Activated CD4-positive, alpha-beta memory T cell treated with anti-CD3 and anti-CD28 coated beads, Interleukin-2, amount 10 ng/mL, durations not matched to agents 7 days and 5 days (primary cell): ENCODE data around the gene PKDCC. TPM values are rescaled to one million over a fixed set of nuclear protein-coding genes. Genes with fewer than 3 reads are reported as not detected.
A peak's percentile ranks its signal among the peaks of the same experiment; 100 is the strongest.
"Not testable (repeated sequence)": the region's sequence is repeated elsewhere in the genome, so short reads cannot be mapped to it uniquely, and the experiment has no call there.

Source experiments
- CTCF ChIA-PET: fragments of 350-600 bp; sonication (Branson Sonifier 250); formaldehyde crosslinking; loops from one replicate; lab custom pipeline; 2021; ENCODE audit warnings: antibody characterized with exemption, inconsistent platforms; lab: Charles Lee
- POLR2A ChIA-PET: fragments of 350-600 bp; sonication (Branson Sonifier 250); formaldehyde crosslinking; loops from one replicate; lab custom pipeline; 2021; ENCODE audit warnings: antibody characterized with exemption; lab: Charles Lee
- DNase-seq: peaks from one replicate; pipeline ENCODE4 v3.0.0-alpha.2; 2020
- H3K27ac Mint-ChIP-seq: one replicate; pipeline ENCODE4 v1.8.0; 2021; ENCODE audit warnings: mild to moderate bottlenecking, mixed read lengths
- H3K27me3 Mint-ChIP-seq: one replicate; pipeline ENCODE4 v1.8.0; 2021; ENCODE audit warnings: mixed read lengths
- H3K36me3 Mint-ChIP-seq: one replicate; pipeline ENCODE4 v1.8.0; 2021; ENCODE audit warnings: low read depth, mixed read lengths
- H3K4me1 Mint-ChIP-seq: one replicate; pipeline ENCODE4 v1.8.0; 2021; ENCODE audit warnings: mixed read lengths
- H3K4me3 Mint-ChIP-seq: one replicate; pipeline ENCODE4 v1.8.0; 2021; ENCODE audit warnings: mild to moderate bottlenecking, mixed read lengths
- H3K9me3 Mint-ChIP-seq: one replicate; pipeline ENCODE4 v1.8.0; 2021; ENCODE audit warnings: mixed read lengths
- total RNA-seq, 2 experiments: library from RNA; stranded (reverse); gene quantifications; one replicate each; pipeline ENCODE4 v1.2.3, GENCODE V29; 2021

PKDCC gene
- total RNA-seq, 2 experiments from 2014 or later: not detected

GRCh38 chr2:42084231-42084671, 36.4 kb downstream of the PKDCC start:
- no peak for DNase-seq

GRCh38 chr2:42085070-42085469, 37.2 kb downstream of the PKDCC start:
- CTCF ChIA-PET: interaction anchor here (0.9 to 18.5 kb wide), 3 partner anchors 10 to 232 kb away, joined by 3 to 278 read pairs (median 49); no protein-coding TSS in a partner anchor
- POLR2A ChIA-PET: interaction anchor here (2.2 kb wide), 1 partner anchor 214 kb away, joined by 7 read pairs; no protein-coding TSS in a partner anchor

More at GRCh38 chr2:42084231-42084671, 36.4 kb downstream of the PKDCC start:
- H3K36me3 Mint-ChIP-seq: no peaks in the 10 kb centered on the region
- H3K4me1 Mint-ChIP-seq: peaks cover 9% of the 10 kb centered on the region
- no peak overlapping the region for H3K27ac Mint-ChIP-seq
- no peak overlapping the region for H3K4me3 Mint-ChIP-seq
- CTCF ChIA-PET: interaction anchor here (1.8 to 18.5 kb wide), 3 partner anchors 10 to 243 kb away, joined by 4 to 278 read pairs (median 5); no protein-coding TSS in a partner anchor
- no peaks in the 10 kb centered on the region for H3K9me3 Mint-ChIP-seq
- POLR2A ChIA-PET: no interaction called here
- H3K27me3 Mint-ChIP-seq: peaks cover 22% of the 10 kb centered on the region

DNA sequence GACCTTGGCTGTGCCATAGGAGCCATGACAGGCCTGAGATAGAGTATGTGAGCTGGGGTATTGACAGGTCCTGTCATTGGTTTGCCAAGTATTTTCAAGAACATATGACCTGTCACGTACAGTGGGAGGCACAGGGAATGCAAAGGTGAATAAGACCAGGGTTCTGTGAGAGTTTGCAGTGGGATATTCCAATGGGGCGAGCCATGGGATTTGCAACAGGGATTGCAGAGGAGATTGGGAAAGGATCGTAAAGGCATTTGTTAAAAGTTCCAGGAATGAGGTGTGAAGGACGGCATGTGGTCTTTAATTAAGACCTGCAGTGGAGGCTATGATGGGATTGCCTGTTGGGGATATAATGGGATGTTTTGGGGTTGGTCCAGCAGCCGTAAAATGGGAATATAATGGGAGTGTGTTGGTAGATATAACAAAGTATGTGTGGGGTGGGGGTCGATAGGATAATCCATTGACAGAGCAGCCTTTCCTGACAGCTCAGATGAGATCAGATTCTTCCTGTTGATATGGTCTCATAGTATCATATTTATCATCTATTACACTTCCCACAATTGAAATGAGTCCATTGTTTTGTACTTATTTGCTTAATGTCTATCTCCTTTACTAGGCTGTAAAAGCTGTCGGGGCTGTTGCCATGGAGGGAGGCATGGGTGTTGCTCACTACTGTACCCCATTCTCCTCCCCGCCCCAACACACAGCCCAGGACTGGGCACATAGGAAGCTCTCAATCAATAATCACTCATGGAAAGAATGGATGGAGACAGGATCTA, 38.1 kb downstream of the PKDCC start:
- DNase-seq: no peak
- H3K9me3 Mint-ChIP-seq: no peaks in the 10 kb centered on the region
- no peak overlapping the region for H3K27ac Mint-ChIP-seq
- CTCF ChIA-PET: interaction anchor here (1.1 to 18.5 kb wide), 19 partner anchors 10 to 245 kb away, joined by 3 to 278 read pairs (median 5); no protein-coding TSS in a partner anchor
- H3K27me3 Mint-ChIP-seq: peaks cover 19% of the 10 kb centered on the region
- no peaks in the 10 kb centered on the region for H3K36me3 Mint-ChIP-seq
- H3K4me3 Mint-ChIP-seq: no peak overlapping the region
- POLR2A ChIA-PET: interaction anchor here (1.5 to 2.2 kb wide), 3 partner anchors 19 to 216 kb away, joined by 3 to 7 read pairs (median 6); no protein-coding TSS in a partner anchor
- H3K4me1 Mint-ChIP-seq: peaks cover 9% of the 10 kb centered on the region

More at GRCh38 chr2:42085070-42085469, 37.2 kb downstream of the PKDCC start:
- not testable (repeated sequence) for H3K4me1 Mint-ChIP-seq, H3K36me3 Mint-ChIP-seq, H3K27ac Mint-ChIP-seq, DNase-seq, H3K9me3 Mint-ChIP-seq, H3K4me3 Mint-ChIP-seq
- H3K27me3 Mint-ChIP-seq: peaks cover 14% of the 10 kb centered on the region

GRCh38 chr2:42086500-42086953, 38.7 kb downstream of the PKDCC start:
- H3K27ac Mint-ChIP-seq: no peak overlapping the region
- H3K4me1 Mint-ChIP-seq: peaks cover 9% of the 10 kb centered on the region
- ChIA-PET CTCF (interaction anchor here (0.8 to 18.5 kb wide), 25 partner anchors 9 to 250 kb away, joined by 3 to 278 read pairs (median 4); no protein-coding TSS in a partner anchor), POLR2A (interaction anchor here (1.0 to 2.2 kb wide), 5 partner anchors 19 to 245 kb away, joined by 3 to 7 read pairs (median 4); no protein-coding TSS in a partner anchor)
- DNase-seq: peak; percentile 44
- H3K36me3 Mint-ChIP-seq: no peaks in the 10 kb centered on the region
- H3K9me3 Mint-ChIP-seq: no peaks in the 10 kb centered on the region
- H3K27me3 Mint-ChIP-seq: peaks cover 23% of the 10 kb centered on the region
- no peak overlapping the region for H3K4me3 Mint-ChIP-seq

DNA sequence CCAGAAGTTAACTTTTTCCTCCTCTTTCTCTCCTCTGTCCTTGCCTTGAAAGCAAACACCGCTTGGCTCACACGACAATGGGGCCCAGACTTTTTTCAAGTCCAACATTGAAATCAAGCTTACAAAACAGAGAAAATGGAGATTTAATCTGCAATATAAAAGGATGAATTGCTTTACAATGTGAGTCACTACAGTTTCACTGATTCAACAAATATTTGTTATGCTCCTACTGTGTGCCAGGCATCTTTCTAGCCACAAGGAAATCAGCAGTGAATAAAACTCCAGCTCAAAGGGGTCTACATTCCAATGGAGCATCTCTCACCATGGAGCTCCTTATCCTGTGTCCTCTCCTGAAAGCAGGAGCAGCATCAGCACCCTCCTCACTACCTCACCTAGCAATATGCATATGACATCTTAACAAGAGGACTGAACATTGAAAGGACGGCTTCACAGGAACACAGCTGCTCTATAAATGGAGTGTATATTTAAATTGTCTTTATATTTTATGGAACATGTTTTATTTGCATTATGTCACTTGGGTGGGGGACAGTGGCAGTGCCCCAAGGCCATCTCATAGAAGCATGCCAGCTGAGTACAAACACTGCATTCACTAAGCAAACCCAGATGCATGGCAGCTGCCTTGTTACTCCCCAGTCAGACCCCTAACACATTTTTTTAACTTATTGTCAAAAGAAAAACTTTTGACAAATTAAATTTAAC, 39.5 kb downstream of the PKDCC start:
- ChIA-PET CTCF (interaction anchor here (0.8 to 18.5 kb wide), 31 partner anchors 8 to 251 kb away, joined by 3 to 278 read pairs (median 4); no protein-coding TSS in a partner anchor), POLR2A (interaction anchor here (1.0 to 2.2 kb wide), 6 partner anchors 18 to 246 kb away, joined by 3 to 7 read pairs (median 4); no protein-coding TSS in a partner anchor)
- H3K27me3 Mint-ChIP-seq: peaks cover 28% of the 10 kb centered on the region
- H3K9me3 Mint-ChIP-seq: no peaks in the 10 kb centered on the region
- no peak overlapping the region for H3K4me3 Mint-ChIP-seq
- DNase-seq: no peak
- H3K27ac Mint-ChIP-seq: no peak overlapping the region
- peaks cover 9% of the 10 kb centered on the region for H3K4me1 Mint-ChIP-seq
- H3K36me3 Mint-ChIP-seq: no peaks in the 10 kb centered on the region

DNA sequence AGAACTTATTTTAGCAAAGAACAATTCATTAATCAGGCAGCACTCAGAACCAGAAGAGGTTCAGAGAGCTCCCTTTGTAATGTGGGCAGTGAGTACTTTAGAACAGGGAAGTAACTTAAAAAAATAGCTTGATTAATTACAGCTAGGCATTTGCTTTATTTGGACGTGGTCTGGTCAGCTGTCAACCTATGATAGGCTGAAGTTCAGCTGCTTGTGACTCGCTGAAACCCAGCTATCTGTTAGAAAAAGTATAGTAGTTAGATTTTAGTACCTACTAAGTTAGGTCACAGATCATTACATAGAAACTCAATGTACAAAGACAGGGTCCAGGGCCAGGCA, 40.0 kb downstream of the PKDCC start:
- Mint-ChIP-seq H3K9me3 (no peaks in the 10 kb centered on the region), H3K27ac (no peak overlapping the region), H3K36me3 (no peaks in the 10 kb centered on the region), H3K4me3 (no peak overlapping the region), H3K4me1 (peaks cover 7% of the 10 kb centered on the region), H3K27me3 (peaks cover 29% of the 10 kb centered on the region)
- DNase-seq: no peak
- ChIA-PET CTCF (interaction anchor here (0.8 to 18.5 kb wide), 22 partner anchors 8 to 247 kb away, joined by 3 to 278 read pairs (median 6); no protein-coding TSS in a partner anchor), POLR2A (interaction anchor here (1.3 to 1.5 kb wide), 2 partner anchors 83 to 247 kb away, joined by 3 to 4 read pairs; no protein-coding TSS in a partner anchor)

DNA sequence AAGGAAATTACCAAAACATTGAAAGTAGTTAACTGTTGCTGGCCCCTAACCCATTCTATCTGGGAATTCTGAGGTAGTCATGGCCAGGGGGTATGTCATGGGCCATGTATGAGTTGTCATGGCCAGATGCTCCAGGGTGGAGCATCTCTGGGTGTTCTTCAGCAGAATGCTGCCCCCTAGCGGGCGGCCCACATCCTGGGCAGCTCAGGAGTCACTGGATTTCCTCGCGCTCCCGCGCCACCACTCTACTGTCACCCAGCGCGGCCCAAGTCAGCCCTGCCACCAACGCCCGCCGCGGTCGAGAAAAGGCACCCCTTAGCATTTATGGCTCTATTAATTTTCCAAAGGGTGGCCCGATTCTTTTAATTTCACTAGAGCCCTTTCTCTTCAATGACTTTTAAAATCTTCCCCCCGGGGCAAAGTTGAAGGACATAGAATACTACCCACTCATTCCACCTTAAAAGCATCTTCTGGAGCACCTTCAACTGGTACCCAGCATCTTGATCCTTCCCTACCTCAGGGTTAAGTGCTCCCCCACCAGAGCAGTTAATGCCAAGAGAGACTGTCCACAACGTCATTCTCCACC, 41.6 kb downstream of the PKDCC start:
- no peaks in the 10 kb centered on the region for H3K9me3 Mint-ChIP-seq
- ChIA-PET CTCF (interaction anchor here (1.0 to 18.5 kb wide), 10 partner anchors 11 to 271 kb away, joined by 3 to 278 read pairs (median 6); no protein-coding TSS in a partner anchor), POLR2A (interaction anchor here (1.6 kb wide), 1 partner anchor 11 kb away, joined by 3 read pairs; no protein-coding TSS in a partner anchor)
- peaks cover 5% of the 10 kb centered on the region for H3K4me1 Mint-ChIP-seq
- no peaks in the 10 kb centered on the region for H3K36me3 Mint-ChIP-seq
- H3K27ac Mint-ChIP-seq: no peak overlapping the region
- H3K4me3 Mint-ChIP-seq: no peak overlapping the region
- DNase-seq: peak; percentile 82
- H3K27me3 Mint-ChIP-seq: peaks cover 34% of the 10 kb centered on the region

- no peaks in the 10 kb centered on the region for H3K36me3 Mint-ChIP-seq
- no peak overlapping the region for H3K27ac Mint-ChIP-seq
- no peak overlapping the region for H3K4me3 Mint-ChIP-seq
- POLR2A ChIA-PET: interaction anchor here (0.7 to 1.6 kb wide), 2 partner anchors 10 to 84 kb away, joined by 3 read pairs; no protein-coding TSS in a partner anchor
- peaks cover 34% of the 10 kb centered on the region for H3K27me3 Mint-ChIP-seq
- DNase-seq: no peak
- CTCF ChIA-PET: interaction anchor here (0.7 to 18.5 kb wide), 14 partner anchors 10 to 573 kb away, joined by 3 to 278 read pairs (median 4); no protein-coding TSS in a partner anchor
- H3K9me3 Mint-ChIP-seq: no peaks in the 10 kb centered on the region
- H3K4me1 Mint-ChIP-seq: peaks cover 5% of the 10 kb centered on the region
Measured at GRCh38 chr2:42090216-42090615, 42.4 kb downstream of the PKDCC start.

DNA sequence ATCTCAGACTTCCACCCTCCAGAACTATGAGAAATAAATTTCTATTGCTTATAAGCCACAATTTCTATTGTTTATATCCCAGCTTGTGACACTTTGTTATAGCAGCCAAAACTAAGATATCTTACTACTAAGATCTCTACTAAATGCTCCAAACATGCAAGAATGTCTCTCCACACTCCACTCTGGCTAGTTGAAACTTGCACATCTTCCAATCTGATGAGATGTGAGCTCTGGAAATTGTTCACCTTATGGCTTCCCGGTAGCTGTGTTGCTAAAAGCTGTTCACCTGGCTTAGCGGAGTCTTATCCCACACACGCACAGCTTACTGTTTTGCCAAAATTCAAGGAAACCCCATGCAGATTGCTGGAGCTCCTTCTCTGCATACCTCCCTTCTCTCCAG, 43.9 kb downstream of the PKDCC start:
- Mint-ChIP-seq H3K36me3 (no peaks in the 10 kb centered on the region), H3K27ac (no peak overlapping the region), H3K4me1 (peaks cover 5% of the 10 kb centered on the region), H3K4me3 (no peak overlapping the region), H3K27me3 (peaks cover 31% of the 10 kb centered on the region), H3K9me3 (no peaks in the 10 kb centered on the region)
- ChIA-PET CTCF (interaction anchor here (0.6 to 18.5 kb wide), 11 partner anchors 35 to 250 kb away, joined by 3 to 278 read pairs (median 3); no protein-coding TSS in a partner anchor), POLR2A (interaction anchor here (0.8 to 1.4 kb wide), 2 partner anchors 36 to 80 kb away, joined by 3 read pairs; no protein-coding TSS in a partner anchor)
- DNase-seq: no peak

DNA sequence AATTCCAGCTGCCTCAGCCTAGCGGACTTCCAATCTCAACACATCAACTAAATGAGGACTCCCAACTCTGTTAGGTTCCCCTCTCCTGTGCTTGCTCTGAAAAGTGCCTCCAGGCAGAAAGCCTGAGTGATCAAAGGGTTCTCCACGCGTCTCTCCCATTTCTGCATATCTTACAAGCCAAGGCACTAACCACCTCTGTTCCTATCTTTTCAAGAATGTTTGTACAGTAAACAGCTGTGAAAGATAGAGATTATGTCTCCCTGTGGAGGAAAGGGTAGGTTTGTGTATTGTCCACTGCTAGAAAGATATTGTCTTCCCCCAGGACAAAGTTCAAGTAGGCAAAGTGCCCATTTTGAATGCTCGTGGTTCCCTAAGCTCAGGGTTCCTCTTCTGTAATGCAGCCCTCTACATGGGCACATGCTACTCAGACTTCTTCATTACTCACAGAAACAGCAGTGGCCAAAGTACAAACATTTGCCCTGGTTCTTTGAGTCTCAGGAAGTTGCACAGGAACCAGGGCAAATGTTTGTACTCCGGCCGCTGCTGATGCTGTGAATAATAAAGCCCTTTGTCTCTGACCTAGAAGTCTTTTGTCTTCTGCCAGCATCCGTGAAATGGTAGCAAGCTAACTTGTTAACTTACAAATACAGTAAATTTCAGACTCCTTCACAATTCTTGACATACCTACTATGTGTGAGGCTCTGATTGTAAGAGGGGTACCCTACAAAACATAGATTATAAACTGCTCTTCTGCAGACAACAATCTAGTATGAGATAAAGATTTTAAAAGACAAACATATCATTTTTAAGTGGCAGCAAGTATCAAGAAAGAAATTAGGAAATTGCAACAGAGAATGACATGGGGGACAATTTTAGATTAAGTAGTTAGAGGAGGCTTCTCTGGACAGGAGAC, 44.5 kb downstream of the PKDCC start:
- H3K36me3 Mint-ChIP-seq: no peaks in the 10 kb centered on the region
- peaks cover 5% of the 10 kb centered on the region for H3K4me1 Mint-ChIP-seq
- H3K27me3 Mint-ChIP-seq: peaks cover 30% of the 10 kb centered on the region
- POLR2A ChIA-PET: interaction anchor here (0.8 to 1.4 kb wide), 2 partner anchors 36 to 79 kb away, joined by 3 read pairs; no protein-coding TSS in a partner anchor
- H3K27ac Mint-ChIP-seq: no peak overlapping the region
- DNase-seq: no peak
- no peaks in the 10 kb centered on the region for H3K9me3 Mint-ChIP-seq
- CTCF ChIA-PET: interaction anchor here (0.6 to 18.5 kb wide), 9 partner anchors 34 to 251 kb away, joined by 3 to 278 read pairs (median 4); no protein-coding TSS in a partner anchor
- H3K4me3 Mint-ChIP-seq: no peak overlapping the region

GRCh38 chr2:42094114-42094513, 46.3 kb downstream of the PKDCC start:
- no peaks in the 10 kb centered on the region for H3K9me3 Mint-ChIP-seq
- CTCF ChIA-PET: interaction anchor here (0.5 to 18.5 kb wide), 18 partner anchors 7 to 240 kb away, joined by 3 to 278 read pairs (median 10); no protein-coding TSS in a partner anchor
- POLR2A ChIA-PET: interaction anchor here (0.6 to 1.9 kb wide), 4 partner anchors 12 to 235 kb away, joined by 3 to 7 read pairs (median 4); no protein-coding TSS in a partner anchor
- no peak overlapping the region for H3K27ac Mint-ChIP-seq
- H3K4me1 Mint-ChIP-seq: peaks cover 21% of the 10 kb centered on the region
- H3K4me3 Mint-ChIP-seq: no peak overlapping the region
- peaks cover under 1% of the 10 kb centered on the region for H3K36me3 Mint-ChIP-seq
- peaks cover 30% of the 10 kb centered on the region for H3K27me3 Mint-ChIP-seq
- no peak for DNase-seq
